Measurements from ENCODE around the gene CACNB1. TPM values are rescaled to one million over a fixed set of nuclear protein-coding genes. Genes with fewer than 3 reads are reported as not detected.

CACNB1 gene
- total RNA-seq, 1 experiment from 2014 or later, result 6.6 TPM

DNA sequence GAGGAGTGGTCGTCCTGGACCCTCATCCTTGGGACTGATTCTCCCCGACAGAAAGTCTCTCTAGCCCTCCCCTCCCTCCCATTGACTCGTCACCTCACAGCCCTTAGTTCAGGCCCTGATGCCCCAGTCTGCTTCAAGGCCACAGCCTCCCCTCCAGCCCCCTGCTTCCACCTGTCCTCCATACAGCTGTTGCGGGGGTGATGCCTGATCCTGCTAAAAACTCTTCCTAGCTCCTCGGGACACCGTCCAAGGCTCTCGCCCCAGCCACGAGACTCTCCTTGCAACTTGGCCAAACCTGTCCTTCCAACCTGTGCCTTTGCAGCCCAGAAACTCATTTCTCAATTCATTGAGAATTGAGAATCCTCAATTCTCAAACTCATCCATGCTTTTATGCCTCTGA lies 21.4 kb upstream of the CACNB1 start:
- TF ChIP-seq, protein P1, sequence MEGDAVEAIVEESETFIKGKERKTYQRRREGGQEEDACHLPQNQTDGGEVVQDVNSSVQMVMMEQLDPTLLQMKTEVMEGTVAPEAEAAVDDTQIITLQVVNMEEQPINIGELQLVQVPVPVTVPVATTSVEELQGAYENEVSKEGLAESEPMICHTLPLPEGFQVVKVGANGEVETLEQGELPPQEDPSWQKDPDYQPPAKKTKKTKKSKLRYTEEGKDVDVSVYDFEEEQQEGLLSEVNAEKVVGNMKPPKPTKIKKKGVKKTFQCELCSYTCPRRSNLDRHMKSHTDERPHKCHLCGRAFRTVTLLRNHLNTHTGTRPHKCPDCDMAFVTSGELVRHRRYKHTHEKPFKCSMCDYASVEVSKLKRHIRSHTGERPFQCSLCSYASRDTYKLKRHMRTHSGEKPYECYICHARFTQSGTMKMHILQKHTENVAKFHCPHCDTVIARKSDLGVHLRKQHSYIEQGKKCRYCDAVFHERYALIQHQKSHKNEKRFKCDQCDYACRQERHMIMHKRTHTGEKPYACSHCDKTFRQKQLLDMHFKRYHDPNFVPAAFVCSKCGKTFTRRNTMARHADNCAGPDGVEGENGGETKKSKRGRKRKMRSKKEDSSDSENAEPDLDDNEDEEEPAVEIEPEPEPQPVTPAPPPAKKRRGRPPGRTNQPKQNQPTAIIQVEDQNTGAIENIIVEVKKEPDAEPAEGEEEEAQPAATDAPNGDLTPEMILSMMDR (IDR thresholded peaks at IDR 0.05; ENCODE audit: unreplicated experiment), result no peak
- intact Hi-C loops (cut with micrococcal nuclease), result no loop called here
- Mint-ChIP-seq H3K27me3 (ENCODE audit: insufficient read depth, unreplicated experiment) (peaks cover 3% of the 10 kb centered on the region), H3K27ac (ENCODE audit: low read depth, unreplicated experiment) (no peak overlapping the region), H3K36me3 (ENCODE audit: insufficient read depth, unreplicated experiment) (peaks cover 6% of the 10 kb centered on the region), H3K4me3 (ENCODE audit: unreplicated experiment) (no peak overlapping the region), H3K4me1 (ENCODE audit: insufficient read depth, unreplicated experiment) (peaks cover 32% of the 10 kb centered on the region), H3K9me3 (ENCODE audit: unreplicated experiment) (no peaks in the 10 kb centered on the region)
- no peak for DNase-seq (ENCODE audit: unreplicated experiment)
- ChIA-PET POLR2A (interaction anchor here (0.5 to 0.6 kb wide), 2 partner anchors 17 to 147 kb away, joined by 3 read pairs; no protein-coding TSS in a partner anchor), CTCF (interaction anchor here (0.6 to 1.2 kb wide), 3 partner anchors 13 to 26 kb away, joined by 3 read pairs; no protein-coding TSS in a partner anchor)
- no TSS peak for BruUV-seq (replicated peaks)

DNA sequence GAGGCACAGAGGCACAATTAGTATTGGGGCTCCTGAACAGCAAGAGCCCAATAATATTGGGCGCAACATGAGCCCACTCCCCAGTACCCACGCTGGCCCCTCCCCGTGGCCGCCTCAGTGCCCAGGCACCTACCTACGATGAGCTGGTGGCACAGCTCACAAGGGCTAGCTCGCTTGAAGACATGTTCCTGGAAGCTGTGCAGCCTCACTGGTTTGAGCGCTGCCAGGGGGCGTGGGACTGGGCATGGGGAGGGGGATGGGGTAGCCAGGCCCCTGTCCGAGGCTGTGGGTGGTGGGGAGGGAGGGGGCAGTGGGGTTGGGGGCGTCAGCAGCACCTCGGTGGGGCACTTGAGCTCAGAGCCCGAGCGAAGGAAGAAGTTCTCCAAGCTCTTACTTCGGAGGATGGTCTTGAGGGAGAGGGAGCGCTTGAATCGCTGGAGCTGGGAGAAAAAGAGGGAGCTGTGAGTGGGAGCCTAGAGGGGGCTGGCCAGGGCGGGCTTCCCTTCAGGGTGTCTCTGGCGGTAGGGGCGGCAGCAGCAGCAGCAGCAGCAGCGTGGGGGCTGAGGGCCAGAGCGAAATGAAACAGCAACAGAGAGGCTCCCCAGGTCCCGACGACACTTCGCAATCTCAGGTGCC lies 20.4 kb upstream of the CACNB1 start:
- peaks cover 6% of the 10 kb centered on the region for H3K36me3 Mint-ChIP-seq (ENCODE audit: insufficient read depth, unreplicated experiment)
- BruUV-seq (replicated peaks), result no TSS peak
- H3K9me3 Mint-ChIP-seq (ENCODE audit: unreplicated experiment), result no peaks in the 10 kb centered on the region
- DNase-seq (ENCODE audit: unreplicated experiment), result no peak
- H3K4me3 Mint-ChIP-seq (ENCODE audit: unreplicated experiment), result no peak overlapping the region
- POLR2A ChIA-PET, result interaction anchor here (0.6 to 1.5 kb wide), 4 partner anchors 9 to 89 kb away, joined by 3 read pairs; no protein-coding TSS in a partner anchor
- no peaks in the 10 kb centered on the region for H3K27me3 Mint-ChIP-seq (ENCODE audit: insufficient read depth, unreplicated experiment)
- H3K4me1 Mint-ChIP-seq (ENCODE audit: insufficient read depth, unreplicated experiment), result peaks cover 38% of the 10 kb centered on the region
- CTCF ChIA-PET, result interaction anchor here (0.5 to 0.8 kb wide), 2 partner anchors 18 to 175 kb away, joined by 3 read pairs; no protein-coding TSS in a partner anchor
- intact Hi-C loops (cut with micrococcal nuclease), result no loop called here
- H3K27ac Mint-ChIP-seq (ENCODE audit: low read depth, unreplicated experiment), result no peak overlapping the region
- TF ChIP-seq, protein P1 (IDR thresholded peaks at IDR 0.05; ENCODE audit: unreplicated experiment), result no peak

DNA sequence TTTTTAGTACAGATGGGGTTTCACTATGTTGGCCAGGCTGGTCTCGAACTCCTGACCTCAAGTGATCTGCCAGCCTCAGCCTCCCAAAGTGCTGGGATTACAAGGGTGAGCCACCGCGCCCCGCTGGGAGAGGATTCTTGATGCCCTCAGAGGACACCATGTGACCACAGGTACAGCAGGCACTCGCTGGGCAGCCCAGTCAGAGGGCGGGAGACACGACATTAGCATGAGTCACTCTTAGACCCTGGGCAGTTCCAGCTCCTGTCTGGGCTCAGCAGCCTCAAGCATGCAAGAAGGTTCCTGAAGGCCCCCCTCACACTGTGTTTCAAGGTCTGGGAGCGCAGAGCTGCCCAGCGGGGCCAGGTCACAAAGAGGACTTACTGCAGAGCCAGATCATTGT lies 16.4 kb upstream of the CACNB1 start:
- no TSS peak for BruUV-seq (replicated peaks)
- CTCF ChIA-PET, result interaction anchor here (0.6 to 3.2 kb wide), 6 partner anchors 10 to 160 kb away, joined by 3 to 27 read pairs (median 4); no protein-coding TSS in a partner anchor
- peaks cover 43% of the 10 kb centered on the region for H3K4me1 Mint-ChIP-seq (ENCODE audit: insufficient read depth, unreplicated experiment)
- DNase-seq (ENCODE audit: unreplicated experiment), result peak; percentile 93
- H3K9me3 Mint-ChIP-seq (ENCODE audit: unreplicated experiment), result no peaks in the 10 kb centered on the region
- no peak overlapping the region for H3K4me3 Mint-ChIP-seq (ENCODE audit: unreplicated experiment)
- POLR2A ChIA-PET, result interaction anchor here (1.0 to 2.5 kb wide), 6 partner anchors 9 to 60 kb away, joined by 3 to 8 read pairs (median 5); partner anchors contain the start of gene RPL19
- H3K36me3 Mint-ChIP-seq (ENCODE audit: insufficient read depth, unreplicated experiment), result peaks cover 6% of the 10 kb centered on the region
- no peaks in the 10 kb centered on the region for H3K27me3 Mint-ChIP-seq (ENCODE audit: insufficient read depth, unreplicated experiment)
- intact Hi-C loops (cut with micrococcal nuclease), result no loop called here
- peak overlapping the region; percentile 63 for H3K27ac Mint-ChIP-seq (ENCODE audit: low read depth, unreplicated experiment)
- TF ChIP-seq, protein P1 (IDR thresholded peaks at IDR 0.05; ENCODE audit: unreplicated experiment), result no peak

DNA sequence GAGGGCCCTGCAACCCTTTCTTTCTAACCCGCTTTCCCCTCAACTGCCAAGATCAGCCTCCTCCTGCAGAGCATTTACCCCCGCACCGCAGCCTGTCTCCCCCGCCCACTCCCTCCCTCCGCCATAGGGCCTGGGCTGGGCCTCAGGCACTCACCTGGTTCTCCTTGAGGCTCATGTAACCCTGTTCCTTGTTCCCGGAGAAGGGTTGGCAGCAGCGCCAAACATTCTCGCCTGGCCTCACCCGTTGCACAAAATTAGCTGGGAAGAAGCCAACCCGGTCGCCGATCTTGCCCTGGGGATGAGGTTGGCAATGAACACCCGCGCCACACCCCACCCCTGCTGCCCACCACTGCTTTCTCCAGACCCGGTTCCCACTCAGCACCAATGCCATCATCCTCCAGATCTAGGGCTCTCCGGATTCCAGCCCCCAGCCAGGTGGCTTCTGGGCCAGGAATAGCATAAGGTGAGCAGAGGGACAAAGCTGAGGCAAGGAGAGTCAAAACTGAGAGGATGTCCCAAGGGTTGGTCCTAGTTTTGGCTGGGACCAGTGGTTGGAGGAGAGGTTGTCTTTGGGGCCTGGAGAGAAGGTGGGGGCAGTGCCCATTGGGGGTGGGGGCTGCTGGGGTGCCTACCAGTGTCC lies 15.5 kb upstream of the CACNB1 start:
- TF ChIP-seq, protein P1 (IDR thresholded peaks at IDR 0.05; ENCODE audit: unreplicated experiment), result no peak
- intact Hi-C loops (cut with micrococcal nuclease), result no loop called here
- Mint-ChIP-seq H3K4me1 (ENCODE audit: insufficient read depth, unreplicated experiment) (peaks cover 48% of the 10 kb centered on the region), H3K27me3 (ENCODE audit: insufficient read depth, unreplicated experiment) (no peaks in the 10 kb centered on the region), H3K9me3 (ENCODE audit: unreplicated experiment) (no peaks in the 10 kb centered on the region), H3K36me3 (ENCODE audit: insufficient read depth, unreplicated experiment) (peaks cover 6% of the 10 kb centered on the region), H3K27ac (ENCODE audit: low read depth, unreplicated experiment) (peak overlapping the region; percentile 63), H3K4me3 (ENCODE audit: unreplicated experiment) (peak overlapping the region; percentile 44)
- BruUV-seq (replicated peaks), result no TSS peak
- ChIA-PET POLR2A (interaction anchor here (0.5 to 2.5 kb wide), 11 partner anchors 10 to 1006 kb away, joined by 3 to 18 read pairs (median 5); partner anchors contain the start of genes RPL19 and WIPF2), CTCF (interaction anchor here (0.5 to 3.2 kb wide), 7 partner anchors 11 to 84 kb away, joined by 3 to 27 read pairs (median 4); no protein-coding TSS in a partner anchor)
- DNase-seq (ENCODE audit: unreplicated experiment), result peak; percentile 96

Data from MCF 10A (cell line).